Fibroblast of lung (primary cell): ENCODE data around the gene AFAP1L2. TPM values are rescaled to one million over a fixed set of nuclear protein-coding genes. Genes with fewer than 3 reads are reported as not detected.

Source experiments
- DNase-seq, 2 donors: peaks; one replicate each; pipeline versions ENCODE4 v3.0.0 to v3.0.0-alpha.2; 2010; ENCODE audit warnings: low read depth in 2 of 2
- H2AFZ ChIP-seq: 2 replicates; pipeline ENCODE4 v1.5.1; 2012; ENCODE audit warnings: low read length, control low read depth, inconsistent platforms
- H3K27ac ChIP-seq: 2 replicates; pipeline ENCODE4 v1.5.1; 2011; ENCODE audit warnings: low read length, control low read depth; ENCODE audit not compliant: insufficient read depth
- H3K27me3 ChIP-seq: 2 replicates; pipeline ENCODE4 v1.5.1; 2011; ENCODE audit warnings: mild to moderate bottlenecking, low read length; ENCODE audit not compliant: control insufficient read depth, insufficient read depth
- H3K36me3 ChIP-seq: 2 replicates; pipeline ENCODE4 v1.5.1; 2011; ENCODE audit warnings: low read length; ENCODE audit not compliant: control insufficient read depth, insufficient read depth
- H3K4me1 ChIP-seq: 2 replicates; pipeline ENCODE4 v1.5.1; 2011; ENCODE audit warnings: low read length; ENCODE audit not compliant: control insufficient read depth, insufficient read depth; ENCODE audit errors: extremely low read depth
- H3K4me2 ChIP-seq: 2 replicates; pipeline ENCODE4 v1.5.1; 2011; ENCODE audit warnings: low read length, control low read depth; ENCODE audit not compliant: insufficient read depth; ENCODE audit errors: extremely low read depth
- H3K4me3 ChIP-seq, 4 experiments: fragments of 200-600 bp in 1 of 4; sonication (generic) in 1 of 4; replicated peaks in 1 of 4; 2 replicates each; pipeline ENCODE4 v1.5.1; 2011 to 2016; ENCODE audit warnings: low read length in 4 of 4, low read depth in 3 of 4, mild to moderate bottlenecking in 3 of 4, control low read depth in 2 of 4, inconsistent platforms in 1 of 4, mixed read lengths in 1 of 4; ENCODE audit not compliant: insufficient read depth in 1 of 4; ENCODE audit errors: control extremely low read depth in 1 of 4
- H3K79me2 ChIP-seq: 2 replicates; pipeline ENCODE4 v1.5.1; 2012; ENCODE audit warnings: mild to moderate bottlenecking, low read length, inconsistent platforms; ENCODE audit not compliant: control insufficient read depth, insufficient read depth
- H3K9ac ChIP-seq: 2 replicates; pipeline ENCODE4 v1.5.1; 2011; ENCODE audit warnings: mild to moderate bottlenecking, low read length, control low read depth; ENCODE audit not compliant: insufficient read depth
- H3K9me3 ChIP-seq: 2 replicates; pipeline ENCODE4 v1.5.1; 2012; ENCODE audit warnings: low read depth, low read length; ENCODE audit not compliant: control insufficient read depth, insufficient read depth
- H4K20me1 ChIP-seq: 2 replicates; pipeline ENCODE4 v1.5.1; 2011; ENCODE audit warnings: low read length; ENCODE audit not compliant: control insufficient read depth, insufficient read depth; ENCODE audit errors: extremely low read depth
- CTCF ChIP-seq, 2 donors: IDR thresholded peaks in 1 of 2; conservative IDR thresholded peaks in 1 of 2; 1 replicate in 1 of 2; 2 replicates in 1 of 2; pipeline ENCODE4 v1.5.1; 2011 to 2012; ENCODE audit warnings: low read length in 2 of 2, control low read depth in 1 of 2, inconsistent platforms in 1 of 2, low read depth in 1 of 2, mild to moderate bottlenecking in 1 of 2
- EZH2 ChIP-seq: IDR thresholded peaks from 2 replicates; pipeline ENCODE4 v1.5.1; 2012; ENCODE audit warnings: low read length, control low read depth, mild to moderate bottlenecking; ENCODE audit errors: missing control alignments
- polyA plus RNA-seq, 2 donors: library from polyadenylated mRNA; depleted of rRNA in 1 of 2; stranded (reverse) in 1 of 2; unstranded in 1 of 2; fragments of >200 nt; gene quantifications; 2 replicates each; pipeline ENCODE4 v1.2.1, GENCODE V29; 2011 to 2012; ENCODE audit warnings: missing spikeins in 1 of 2
- total RNA-seq: library from RNA; depleted of rRNA; stranded (reverse); fragments of >200 nt; gene quantifications from 2 replicates; pipeline ENCODE4 v1.2.1, GENCODE V29; 2014

The AFAP1L2 gene
- total and polyA plus RNA-seq, 2 donors (not counting 1 experiment from before 2014, with no cell fraction given): 0.17 to 9.6 TPM

DNA sequence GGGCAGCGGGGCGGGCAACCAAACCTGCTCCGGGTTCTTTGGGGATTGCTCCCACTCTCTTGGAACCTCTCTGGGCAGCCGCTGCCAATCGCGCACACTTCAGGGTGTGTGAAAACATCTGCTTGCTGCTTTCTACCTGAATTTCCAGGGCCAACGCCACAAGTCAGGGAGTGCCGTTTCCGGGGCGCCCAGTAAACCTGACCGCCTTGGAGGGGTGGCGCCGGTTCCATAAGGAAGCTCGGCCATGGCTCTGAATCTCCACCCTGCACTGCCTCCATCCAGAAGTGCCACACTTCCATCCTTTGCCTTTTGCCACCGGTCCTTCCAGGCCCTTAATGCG is 679 bp upstream of the AFAP1L2 start:
- DNase-seq: no peak
- Histone ChIP-seq H3K9ac (no peak overlapping the region), H3K36me3 (no peaks in the 10 kb centered on the region), H2AFZ (no peak overlapping the region), H3K4me1 (peaks cover 17% of the 10 kb centered on the region), H4K20me1 (no peaks in the 10 kb centered on the region), H3K4me2 (no peak overlapping the region), H3K9me3 (no peaks in the 10 kb centered on the region), H3K79me2 (no peaks in the 10 kb centered on the region), H3K4me3 (no peak overlapping the region), H3K27me3 (peaks cover 20% of the 10 kb centered on the region), H3K27ac (no peak overlapping the region)
- no peak for TF ChIP-seq EZH2
- TF ChIP-seq CTCF (conservative IDR thresholded peaks at IDR 0.05 in 1 of 2, IDR thresholded peaks at IDR 0.05 in 1 of 2; ENCODE audit: low read depth in 1 of 2, low read length in 2 of 2): no peak

GRCh38 chr10:114403541-114404161 is 651 bp downstream of the AFAP1L2 start:
- H3K9me3 ChIP-seq: no peaks in the 10 kb centered on the region
- DNase-seq: peak in 1 of 2 donors; percentile 33
- peaks cover 24% of the 10 kb centered on the region for H3K4me1 ChIP-seq
- no peaks in the 10 kb centered on the region for H3K36me3 ChIP-seq
- no peak overlapping the region for H3K27ac ChIP-seq
- H4K20me1 ChIP-seq: no peaks in the 10 kb centered on the region
- peaks cover 20% of the 10 kb centered on the region for H3K27me3 ChIP-seq
- peak overlapping the region; percentile 54 for H3K9ac ChIP-seq
- peak overlapping the region; percentile 27 for H3K4me2 ChIP-seq
- no peaks in the 10 kb centered on the region for H3K79me2 ChIP-seq
- H2AFZ ChIP-seq: no peak overlapping the region
- H3K4me3 ChIP-seq: peak overlapping the region; percentile 19 to 54 (median 36)
- peak in 1 of 2 donors; percentile 23 for TF ChIP-seq CTCF (conservative IDR thresholded peaks at IDR 0.05 in 1 of 2, IDR thresholded peaks at IDR 0.05 in 1 of 2; ENCODE audit: low read depth in 1 of 2, low read length in 2 of 2)
- peak; percentile 32 for TF ChIP-seq EZH2

DNA sequence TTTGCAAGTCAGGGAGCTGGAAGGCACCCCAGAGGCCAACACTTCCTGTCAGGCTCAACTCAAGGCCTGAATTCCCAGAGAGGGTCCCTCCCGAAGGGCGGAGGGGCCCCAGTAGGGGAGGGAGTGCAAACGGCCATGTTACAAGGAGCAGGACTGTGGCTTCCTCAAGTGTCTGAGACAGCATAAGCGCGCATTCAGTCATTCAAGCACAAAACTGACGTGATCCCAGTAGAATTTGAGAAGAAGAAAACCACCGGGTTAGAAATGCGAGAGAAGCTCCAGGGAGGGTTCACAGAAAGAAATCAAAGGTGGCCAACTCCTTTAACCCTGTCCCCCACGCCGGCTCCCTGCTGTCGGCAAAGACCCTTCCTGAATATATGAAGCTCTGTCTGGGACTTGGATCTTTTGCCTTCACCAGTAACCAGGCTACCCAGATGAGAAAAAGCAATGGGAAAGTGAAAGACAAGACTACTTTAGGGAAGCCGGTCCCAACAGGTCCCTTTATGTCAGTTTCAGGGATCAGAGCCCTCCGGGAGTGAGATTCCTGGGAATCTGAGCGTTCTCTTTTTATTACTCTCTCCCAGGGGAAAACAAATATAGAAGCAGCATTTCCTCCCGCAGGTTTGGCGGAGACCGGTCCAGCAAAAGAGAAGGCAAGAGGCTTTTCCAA is 1.3 kb downstream of the AFAP1L2 start:
- Histone ChIP-seq H3K4me1 (peaks cover 24% of the 10 kb centered on the region), H3K4me3 (peak overlapping the region in 3 of 4 experiments; percentile 19 to 54 (median 47)), H4K20me1 (no peaks in the 10 kb centered on the region), H3K4me2 (peak overlapping the region; percentile 18), H3K36me3 (no peaks in the 10 kb centered on the region), H3K9me3 (no peaks in the 10 kb centered on the region), H2AFZ (no peak overlapping the region), H3K79me2 (no peaks in the 10 kb centered on the region), H3K27me3 (peaks cover 20% of the 10 kb centered on the region), H3K27ac (no peak overlapping the region), H3K9ac (no peak overlapping the region)
- DNase-seq: peak in 1 of 2 donors; percentile 43
- no peak for TF ChIP-seq CTCF (conservative IDR thresholded peaks at IDR 0.05 in 1 of 2, IDR thresholded peaks at IDR 0.05 in 1 of 2; ENCODE audit: low read depth in 1 of 2, low read length in 2 of 2)
- TF ChIP-seq EZH2: peak; percentile 64
